SH-SY5Y (cell line): ENCODE data around the gene SPPL3.

ENCODE experiments used
- GATA2 ChIP-seq: IDR thresholded peaks from 2 replicates; pipeline ENCODE4 v1.6.1; 2011; ENCODE audit warnings: mild to moderate bottlenecking, low read depth, low read length
- GATA3 ChIP-seq: IDR thresholded peaks from 2 replicates; pipeline ENCODE4 v1.6.1; 2011; ENCODE audit warnings: low read depth, mild to moderate bottlenecking, low read length, moderate library complexity

- no peak for TF ChIP-seq GATA2
- no peak for TF ChIP-seq GATA3
Observed at GRCh38 chr12:120933786-120934185, 29.6 kb upstream of the SPPL3 start.
